Retinal pigment epithelial cell (primary cell): Measurements from ENCODE around the gene POGLUT2.

Experiments
- DNase-seq: peaks from one replicate; pipeline ENCODE4 v3.0.0-alpha.2; 2010; ENCODE audit warnings: low read depth
- H3K4me3 ChIP-seq: 2 replicates; pipeline ENCODE4 v1.5.1; 2011; ENCODE audit warnings: mild to moderate bottlenecking, low read length, control low read depth, moderate library complexity
- TF ChIP-seq, protein P1 (sequence below): conservative IDR thresholded peaks from 2 replicates; pipeline ENCODE4 v1.5.1; 2011; ENCODE audit warnings: low read depth, low read length, control low read depth, inconsistent platforms

The POGLUT2 gene

DNA sequence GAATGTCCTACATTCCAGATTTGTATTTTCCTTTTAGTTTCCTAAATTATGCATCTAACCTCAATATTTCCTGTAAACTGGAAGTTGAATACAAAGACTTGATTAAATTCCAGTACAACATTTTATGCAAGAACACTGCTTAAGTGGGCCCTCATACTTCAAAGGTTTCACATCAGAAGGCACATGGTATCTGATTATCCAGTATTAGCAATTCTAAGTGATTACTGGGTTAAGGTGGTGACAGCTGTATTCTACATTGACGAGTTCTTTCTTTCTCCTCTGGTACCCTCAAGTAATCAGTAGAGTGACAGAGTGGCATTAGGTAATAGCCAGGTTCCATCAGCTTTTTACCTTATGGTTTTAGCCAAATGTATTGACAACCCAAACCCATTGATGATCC lies 18.5 kb upstream of the POGLUT2 start:
- DNase-seq: no peak
- H3K4me3 ChIP-seq: no peak overlapping the region
- TF ChIP-seq, protein P1, sequence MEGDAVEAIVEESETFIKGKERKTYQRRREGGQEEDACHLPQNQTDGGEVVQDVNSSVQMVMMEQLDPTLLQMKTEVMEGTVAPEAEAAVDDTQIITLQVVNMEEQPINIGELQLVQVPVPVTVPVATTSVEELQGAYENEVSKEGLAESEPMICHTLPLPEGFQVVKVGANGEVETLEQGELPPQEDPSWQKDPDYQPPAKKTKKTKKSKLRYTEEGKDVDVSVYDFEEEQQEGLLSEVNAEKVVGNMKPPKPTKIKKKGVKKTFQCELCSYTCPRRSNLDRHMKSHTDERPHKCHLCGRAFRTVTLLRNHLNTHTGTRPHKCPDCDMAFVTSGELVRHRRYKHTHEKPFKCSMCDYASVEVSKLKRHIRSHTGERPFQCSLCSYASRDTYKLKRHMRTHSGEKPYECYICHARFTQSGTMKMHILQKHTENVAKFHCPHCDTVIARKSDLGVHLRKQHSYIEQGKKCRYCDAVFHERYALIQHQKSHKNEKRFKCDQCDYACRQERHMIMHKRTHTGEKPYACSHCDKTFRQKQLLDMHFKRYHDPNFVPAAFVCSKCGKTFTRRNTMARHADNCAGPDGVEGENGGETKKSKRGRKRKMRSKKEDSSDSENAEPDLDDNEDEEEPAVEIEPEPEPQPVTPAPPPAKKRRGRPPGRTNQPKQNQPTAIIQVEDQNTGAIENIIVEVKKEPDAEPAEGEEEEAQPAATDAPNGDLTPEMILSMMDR: no peak

DNA sequence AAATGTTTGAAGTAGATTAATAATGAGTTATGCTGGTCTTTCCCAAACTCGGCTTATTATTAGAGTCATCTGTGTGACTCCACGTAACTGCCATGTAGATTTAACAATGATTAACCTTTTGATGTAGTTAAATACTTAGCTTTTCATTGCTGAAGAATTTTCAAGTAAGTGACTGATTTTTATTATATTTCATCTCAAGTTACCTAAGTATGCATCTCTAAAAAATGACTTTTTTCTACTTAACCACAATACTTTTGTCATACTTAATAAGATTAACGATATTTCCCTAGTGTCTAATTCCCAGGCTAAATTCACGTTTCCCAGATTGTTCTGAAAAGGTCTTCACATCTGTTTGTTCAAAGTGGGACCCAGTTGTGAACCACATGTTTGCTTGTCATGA lies 17.9 kb upstream of the POGLUT2 start:
- TF ChIP-seq, protein P1: no peak
- no peak for DNase-seq
- H3K4me3 ChIP-seq: no peak overlapping the region

DNA sequence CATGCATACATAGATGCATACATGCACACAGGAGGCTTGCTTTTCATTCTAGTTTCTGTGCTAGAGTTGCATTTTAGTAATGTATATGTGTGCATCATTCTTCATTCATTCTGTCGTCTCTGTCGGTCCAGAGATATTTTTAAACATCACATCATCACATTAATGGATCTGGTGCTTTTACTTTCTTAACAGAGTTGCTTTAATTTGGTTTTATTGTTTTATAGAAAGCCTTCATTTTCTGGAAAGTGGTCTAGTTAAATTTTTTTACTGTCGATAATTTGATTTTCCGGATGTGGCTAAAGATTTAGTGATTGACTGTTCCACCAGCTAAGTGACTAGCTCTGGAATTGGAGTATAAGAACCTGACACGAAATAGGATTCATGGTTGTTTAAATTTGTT lies 17.0 kb upstream of the POGLUT2 start:
- TF ChIP-seq, protein P1: no peak
- DNase-seq: no peak
- H3K4me3 ChIP-seq: no peak overlapping the region

DNA sequence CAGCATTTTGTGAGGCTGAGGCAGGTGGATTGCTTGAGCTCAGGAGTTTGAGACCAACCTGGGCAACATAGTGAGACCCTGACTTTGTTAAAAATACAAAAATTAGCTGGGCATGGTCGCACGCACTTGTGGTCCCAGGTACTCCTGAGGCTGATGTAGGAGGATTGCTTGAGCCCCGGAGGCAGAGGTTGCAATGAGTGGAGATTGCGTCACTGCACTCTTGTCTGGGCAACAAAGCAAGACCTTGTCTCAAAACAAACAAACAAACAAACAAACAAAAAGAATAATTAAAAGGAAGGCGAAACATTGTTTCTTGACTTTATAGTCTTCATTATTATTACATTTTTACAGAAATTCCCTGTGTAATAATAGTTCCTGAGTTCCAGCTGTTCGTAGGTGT lies 16.0 kb upstream of the POGLUT2 start:
- no peak for DNase-seq
- TF ChIP-seq, protein P1: no peak
- H3K4me3 ChIP-seq: no peak overlapping the region

DNA sequence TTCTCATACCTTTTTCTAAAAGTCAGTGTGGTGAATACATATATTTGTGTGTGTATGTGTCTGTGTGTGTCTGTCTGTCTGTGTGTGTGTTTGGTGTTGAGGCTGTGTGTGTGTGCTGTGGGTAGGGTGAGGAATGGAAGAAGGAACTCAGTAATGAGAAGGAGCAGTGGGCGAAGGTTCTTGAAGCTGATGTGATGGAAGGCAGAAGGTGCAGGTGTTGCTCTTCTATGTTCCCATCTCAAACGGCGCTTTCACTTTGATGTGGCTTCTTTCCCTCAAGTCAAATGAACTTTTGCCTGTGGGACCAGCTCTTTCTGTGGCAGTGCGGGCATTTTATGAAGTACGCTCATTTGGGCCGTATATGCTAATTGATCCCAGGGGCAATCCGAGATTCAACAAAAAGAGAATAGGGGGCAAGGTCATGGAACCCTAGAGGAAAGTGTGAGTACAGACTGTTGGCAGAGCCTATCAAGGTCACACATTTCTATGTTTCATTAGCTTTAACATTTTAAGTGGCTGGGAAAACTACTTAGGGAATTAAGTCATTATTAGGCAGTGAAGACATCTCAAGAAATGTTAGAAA lies 15.3 kb upstream of the POGLUT2 start:
- DNase-seq: no peak
- TF ChIP-seq, protein P1: no peak
- no peak overlapping the region for H3K4me3 ChIP-seq

DNA sequence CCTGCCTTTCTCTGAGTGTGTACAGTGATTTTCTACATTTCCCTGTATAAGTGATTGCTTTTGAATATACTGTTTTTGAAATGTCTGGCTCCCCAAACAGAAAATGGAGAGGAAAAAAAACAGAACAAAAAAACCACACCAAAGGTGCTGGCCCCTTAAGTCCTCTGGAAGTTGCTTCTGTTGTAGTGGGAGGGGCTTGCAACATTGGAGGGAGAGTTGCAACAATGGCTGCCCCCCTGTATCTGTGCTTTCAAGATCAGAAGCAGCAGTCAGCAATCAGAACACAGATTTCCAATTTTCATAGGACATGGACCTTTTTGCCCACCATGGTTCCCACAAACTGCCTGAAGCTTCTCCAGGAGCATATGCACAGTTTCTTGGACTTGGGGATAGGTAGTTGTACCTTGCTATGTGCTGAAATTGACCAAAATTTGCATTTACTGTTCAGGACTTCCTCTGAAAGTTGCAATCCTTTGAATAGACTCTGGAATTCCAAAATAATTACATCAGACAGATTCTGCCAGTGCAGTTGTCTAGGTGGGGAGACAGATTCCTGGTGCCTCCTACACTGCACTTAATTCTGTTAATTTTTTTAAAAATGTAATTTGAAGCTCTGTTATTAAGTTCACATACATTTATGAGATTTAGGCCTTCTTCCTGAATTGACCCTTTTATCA lies 14.0 kb upstream of the POGLUT2 start:
- DNase-seq: no peak
- no peak overlapping the region for H3K4me3 ChIP-seq
- TF ChIP-seq, protein P1: no peak

DNA sequence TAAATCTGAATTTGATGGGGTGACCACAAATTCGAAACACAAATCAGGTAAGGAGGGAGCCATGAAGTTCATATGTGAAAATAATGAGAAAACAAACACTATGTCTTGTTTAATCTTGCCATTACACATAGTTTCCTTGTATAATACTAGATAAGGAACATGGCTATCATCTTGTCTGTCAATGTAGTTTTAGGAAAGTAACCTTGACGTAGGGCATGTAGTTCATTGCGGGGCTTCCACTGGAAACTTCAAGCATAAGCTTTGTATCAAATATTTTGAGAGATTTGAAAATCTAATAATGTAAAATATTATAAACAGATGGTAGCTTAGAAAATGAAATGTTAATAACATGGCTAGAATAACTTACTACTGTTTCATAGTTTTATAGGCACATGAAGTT lies 8.9 kb upstream of the POGLUT2 start:
- TF ChIP-seq, protein P1: no peak
- DNase-seq: no peak
- H3K4me3 ChIP-seq: no peak overlapping the region
